Heart left ventricle (tissue), 13 donors: ENCODE data around the gene USP34.

Experiments
- POLR2A ChIP-seq, 2 donors: fragments of 450-650 bp; IDR thresholded peaks; one replicate each; pipeline ENCODE4 v1.6.1; 2017; ENCODE audit warnings: antibody characterized with exemption in 2 of 2, mild to moderate bottlenecking in 2 of 2, moderate library complexity in 2 of 2
- TF ChIP-seq, protein P1 (sequence below), 12 donors: fragments of 200-600 bp; sonication (generic) in 4 of 12; IDR thresholded peaks; one replicate each; pipeline versions ENCODE4 v1.5.0 to v1.8.0; 2018 to 2022; ENCODE audit warnings: antibody characterized with exemption in 12 of 12, mild to moderate bottlenecking in 5 of 12
- donor health status: ischemic (EF 13 %, LVEDD 7.1; RV severe dilation, severe dysfunction).
- donor health status: DM: no; HTN: yes; CAD: no.
- donor health status: DM: no; HTN: no; CAD: no.
- donor health status: ischemic (EF 25% LVEDD 6.9; RV normal size, moderate dysfunction).
- donor health status: ischemic (EF 25% LVEDD 5.7; RV mildly dilated, moderate dysfunction).
- donor health status: ischemic (EF 35%, LVEDD 5.7; RV mildly dilated, moderate dysfunction).
- donor health status: nonischemic (EF 11% LVEDD 7.7; RV severe dilation, severe dysfunction).
- donor health status: DM: yes; HTN: yes; CAD: no.
- donor health status: PGD.
- donor health status: ischemic (EF 29% LVEDD 5.4; RV normal size, mild dysfunction).
- donor health status: nonischemic (EF 23%, LVEDD 6.1; RV moderate dilation, normal function).

DNA sequence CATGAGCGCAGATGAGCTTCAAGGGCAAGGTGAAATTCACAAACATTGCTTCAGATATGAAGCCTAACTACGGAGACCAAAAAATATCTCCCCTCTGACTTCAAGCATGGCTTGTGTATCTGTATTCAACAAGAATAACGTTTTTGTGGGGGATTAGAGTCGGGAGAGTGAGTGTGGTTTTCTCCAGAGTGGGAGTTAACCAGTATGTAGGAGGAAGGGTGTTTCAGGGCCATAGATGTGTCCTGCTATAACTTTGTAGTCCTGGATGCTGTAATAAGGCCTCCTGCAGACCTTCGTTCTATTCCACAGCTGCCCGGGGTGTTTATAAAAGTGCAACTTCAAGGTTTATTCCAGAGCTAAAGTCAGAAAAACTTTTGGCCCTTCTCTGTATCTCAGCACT, 321.8 kb downstream of the USP34 start:
- TF ChIP-seq, protein P1, sequence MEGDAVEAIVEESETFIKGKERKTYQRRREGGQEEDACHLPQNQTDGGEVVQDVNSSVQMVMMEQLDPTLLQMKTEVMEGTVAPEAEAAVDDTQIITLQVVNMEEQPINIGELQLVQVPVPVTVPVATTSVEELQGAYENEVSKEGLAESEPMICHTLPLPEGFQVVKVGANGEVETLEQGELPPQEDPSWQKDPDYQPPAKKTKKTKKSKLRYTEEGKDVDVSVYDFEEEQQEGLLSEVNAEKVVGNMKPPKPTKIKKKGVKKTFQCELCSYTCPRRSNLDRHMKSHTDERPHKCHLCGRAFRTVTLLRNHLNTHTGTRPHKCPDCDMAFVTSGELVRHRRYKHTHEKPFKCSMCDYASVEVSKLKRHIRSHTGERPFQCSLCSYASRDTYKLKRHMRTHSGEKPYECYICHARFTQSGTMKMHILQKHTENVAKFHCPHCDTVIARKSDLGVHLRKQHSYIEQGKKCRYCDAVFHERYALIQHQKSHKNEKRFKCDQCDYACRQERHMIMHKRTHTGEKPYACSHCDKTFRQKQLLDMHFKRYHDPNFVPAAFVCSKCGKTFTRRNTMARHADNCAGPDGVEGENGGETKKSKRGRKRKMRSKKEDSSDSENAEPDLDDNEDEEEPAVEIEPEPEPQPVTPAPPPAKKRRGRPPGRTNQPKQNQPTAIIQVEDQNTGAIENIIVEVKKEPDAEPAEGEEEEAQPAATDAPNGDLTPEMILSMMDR (IDR thresholded peaks at IDR 0.05), result no peak
- no peak for TF ChIP-seq POLR2A (IDR thresholded peaks at IDR 0.05)
